WI38 (cell line): Measurements from ENCODE around the gene DMRTB1.

ENCODE experiments used
- H3K4me3 ChIP-seq: 2 replicates; pipeline ENCODE4 v1.5.1; 2011; ENCODE audit warnings: low read depth, mild to moderate bottlenecking, control low read depth, low read length
- TF ChIP-seq, protein P1 (sequence below): IDR thresholded peaks from 2 replicates; pipeline ENCODE4 v1.5.1; 2012; ENCODE audit warnings: low read depth, mild to moderate bottlenecking, control low read depth, low read length

DMRTB1 gene

DNA sequence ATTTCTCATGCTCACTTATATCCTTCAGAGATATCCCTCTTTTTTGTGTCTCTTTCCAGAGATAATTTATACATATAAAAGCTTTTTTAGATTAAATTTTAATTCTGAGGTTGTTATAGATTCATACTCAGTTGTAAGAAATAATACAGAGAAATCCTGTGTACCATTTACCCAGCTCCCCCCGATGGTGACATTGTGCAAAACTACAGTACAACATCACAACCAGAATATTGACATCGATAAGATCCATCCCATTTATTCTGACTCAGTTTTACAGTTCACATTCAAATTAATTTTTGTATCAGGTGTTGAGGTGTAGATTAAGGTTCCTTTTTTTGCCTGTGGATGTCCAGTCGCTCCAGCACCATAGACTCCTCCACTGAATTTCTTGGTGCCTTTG is 14.3 kb downstream of the DMRTB1 start:
- H3K4me3 ChIP-seq, result no peak overlapping the region
- TF ChIP-seq, protein P1, sequence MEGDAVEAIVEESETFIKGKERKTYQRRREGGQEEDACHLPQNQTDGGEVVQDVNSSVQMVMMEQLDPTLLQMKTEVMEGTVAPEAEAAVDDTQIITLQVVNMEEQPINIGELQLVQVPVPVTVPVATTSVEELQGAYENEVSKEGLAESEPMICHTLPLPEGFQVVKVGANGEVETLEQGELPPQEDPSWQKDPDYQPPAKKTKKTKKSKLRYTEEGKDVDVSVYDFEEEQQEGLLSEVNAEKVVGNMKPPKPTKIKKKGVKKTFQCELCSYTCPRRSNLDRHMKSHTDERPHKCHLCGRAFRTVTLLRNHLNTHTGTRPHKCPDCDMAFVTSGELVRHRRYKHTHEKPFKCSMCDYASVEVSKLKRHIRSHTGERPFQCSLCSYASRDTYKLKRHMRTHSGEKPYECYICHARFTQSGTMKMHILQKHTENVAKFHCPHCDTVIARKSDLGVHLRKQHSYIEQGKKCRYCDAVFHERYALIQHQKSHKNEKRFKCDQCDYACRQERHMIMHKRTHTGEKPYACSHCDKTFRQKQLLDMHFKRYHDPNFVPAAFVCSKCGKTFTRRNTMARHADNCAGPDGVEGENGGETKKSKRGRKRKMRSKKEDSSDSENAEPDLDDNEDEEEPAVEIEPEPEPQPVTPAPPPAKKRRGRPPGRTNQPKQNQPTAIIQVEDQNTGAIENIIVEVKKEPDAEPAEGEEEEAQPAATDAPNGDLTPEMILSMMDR, result no peak

DNA sequence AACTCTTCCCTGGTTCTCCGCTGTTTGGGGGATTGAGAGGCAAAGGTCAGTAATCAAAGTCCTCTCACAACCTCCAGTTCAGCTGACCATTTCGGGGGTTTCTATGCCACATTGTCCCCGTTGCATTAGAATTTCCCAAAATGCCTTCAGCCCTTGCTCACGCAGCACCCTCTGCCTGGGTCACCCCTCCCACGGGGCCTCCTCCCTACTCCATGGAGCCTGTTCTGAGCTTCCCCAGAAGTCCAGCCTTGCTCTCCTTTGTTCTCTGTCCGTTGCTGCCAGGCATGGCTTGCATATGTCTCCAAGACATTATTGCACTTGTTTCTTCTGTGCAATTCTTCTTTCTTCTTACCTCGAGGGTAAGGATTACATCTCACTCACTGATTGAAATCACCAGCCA is 16.5 kb downstream of the DMRTB1 start:
- TF ChIP-seq, protein P1, result no peak
- H3K4me3 ChIP-seq, result no peak overlapping the region

DNA sequence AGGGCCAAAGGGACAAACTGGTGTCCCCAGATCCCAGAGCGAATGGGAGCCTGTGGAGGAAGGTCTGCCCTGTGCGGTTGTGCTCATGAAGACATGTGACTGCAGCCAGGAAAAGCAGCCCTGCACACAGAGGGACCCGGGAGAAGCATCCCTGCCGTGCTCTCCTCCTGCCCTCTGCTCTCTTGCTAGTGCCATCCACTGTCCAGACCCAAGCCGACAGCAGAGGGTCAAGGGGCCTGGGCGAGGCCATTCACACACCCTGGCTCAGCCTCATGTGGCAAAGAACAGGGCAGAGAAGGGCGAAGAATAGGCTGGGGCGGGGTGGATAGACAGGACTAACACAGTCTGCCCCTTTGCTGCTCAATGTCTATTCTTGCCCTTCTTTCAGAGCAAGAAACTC is 17.4 kb downstream of the DMRTB1 start:
- H3K4me3 ChIP-seq, result no peak overlapping the region
- TF ChIP-seq, protein P1, result no peak

DNA sequence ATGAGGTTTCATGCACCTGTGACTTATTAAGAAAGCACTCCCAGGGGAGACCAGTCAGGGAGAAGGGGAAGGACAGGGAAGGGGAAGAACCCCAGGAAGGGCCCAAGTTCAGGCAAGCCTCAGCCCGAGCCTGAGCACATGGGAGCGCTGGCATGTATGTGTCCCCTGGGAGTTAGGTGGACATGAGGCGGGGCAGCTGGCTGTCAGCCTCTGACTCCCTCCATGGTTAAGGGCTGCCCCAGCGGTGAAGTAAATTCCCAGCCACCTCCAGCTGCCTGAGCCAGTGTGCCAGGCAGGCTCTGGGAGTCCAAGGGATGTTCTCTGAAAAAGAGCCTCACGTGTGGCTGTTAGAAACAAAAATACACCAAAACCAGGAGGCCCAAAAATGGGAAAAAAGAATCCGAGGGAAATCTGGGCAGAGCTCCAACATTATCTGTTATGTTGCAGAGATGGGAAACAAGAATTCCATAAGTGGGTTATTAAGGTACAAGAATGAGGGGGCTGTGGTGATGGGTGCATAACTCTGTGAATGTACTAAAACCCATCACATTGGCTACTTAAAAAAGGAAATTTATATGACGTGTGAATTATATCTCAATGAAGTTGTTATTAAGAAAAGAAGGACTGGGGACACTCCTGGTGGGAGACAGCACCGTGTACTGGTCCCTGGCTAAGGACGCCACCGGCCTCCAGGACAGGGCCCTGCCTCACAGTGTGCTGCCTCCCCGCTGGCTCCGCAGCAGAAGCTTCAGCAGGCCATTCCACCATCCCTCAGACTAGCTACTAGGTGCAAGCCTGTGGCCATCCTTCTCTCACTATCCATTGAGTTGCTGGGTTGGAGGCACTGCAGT is 18.7 kb downstream of the DMRTB1 start:
- no peak overlapping the region for H3K4me3 ChIP-seq
- TF ChIP-seq, protein P1, result no peak

DNA sequence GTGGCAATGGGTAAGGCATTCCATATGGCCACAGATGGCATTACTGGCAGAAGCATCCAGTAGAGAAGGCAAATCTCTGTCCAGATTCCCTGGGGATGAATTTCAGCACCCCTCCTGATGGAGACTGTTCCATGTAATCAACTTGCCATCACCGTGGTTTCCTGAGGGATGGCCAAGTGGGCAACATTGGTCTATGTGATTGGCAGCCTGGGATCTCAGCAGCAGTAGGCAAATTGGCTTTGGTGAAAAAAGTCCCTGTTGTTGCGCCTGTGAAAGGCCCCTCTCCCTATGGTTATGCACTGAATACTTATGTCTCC is 19.3 kb downstream of the DMRTB1 start:
- H3K4me3 ChIP-seq, result no peak overlapping the region
- TF ChIP-seq, protein P1, result no peak

DNA sequence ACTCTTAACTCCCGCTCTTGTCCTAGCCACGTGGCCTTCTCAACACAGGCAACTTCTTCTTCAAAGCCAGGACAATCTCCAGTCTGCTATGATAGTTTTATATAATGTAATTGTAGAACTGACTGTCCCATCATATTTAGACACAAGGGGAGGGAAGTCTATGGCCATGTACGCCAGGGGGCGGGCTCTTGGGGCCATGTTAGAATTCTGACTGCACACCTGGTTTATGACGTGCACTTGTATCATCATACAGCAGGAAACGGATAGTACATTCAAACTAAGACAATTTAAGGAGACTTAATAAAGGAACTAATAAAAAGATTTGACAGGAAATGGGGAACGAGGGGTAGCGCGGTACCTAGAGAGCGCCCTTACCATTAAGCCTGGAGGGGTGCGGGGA is 21.5 kb downstream of the DMRTB1 start:
- TF ChIP-seq, protein P1, result no peak
- no peak overlapping the region for H3K4me3 ChIP-seq

- TF ChIP-seq, protein P1, result no peak
These were observed 22.3 kb downstream of the DMRTB1 start for GRCh38 chr1:53481456-53481855.

More at GRCh38 chr1:53481456-53481855, 22.3 kb downstream of the DMRTB1 start:
- H3K4me3 ChIP-seq, result no peak overlapping the region
